ENCODE data around the gene ZFYVE28.

Gene ZFYVE28

GRCh38 chr4:2396781-2397368 lies 21.6 kb downstream of the ZFYVE28 start:
- Histone ChIP-seq H3K27me3 (ENCODE audit: control insufficient read depth, low read length) (peaks cover 21% of the 10 kb centered on the region; the same call in 1 of the 2 replicates), H3K27ac (ENCODE audit: low read depth, low read length) (no peak overlapping the region), H3K4me1 (ENCODE audit: control insufficient read depth, low read length) (peaks cover 11% of the 10 kb centered on the region), H3K4me3 (ENCODE audit: low read length) (no peak overlapping the region), H3K79me2 (ENCODE audit: control insufficient read depth, low read length) (no peaks in the 10 kb centered on the region), H3K36me3 (ENCODE audit: control insufficient read depth, low read length) (no peaks in the 10 kb centered on the region), H3K4me2 (ENCODE audit: low read length) (no peak overlapping the region), H4K20me1 (ENCODE audit: control insufficient read depth, insufficient read depth, low read depth, low read length) (no peaks in the 10 kb centered on the region), H3K9me2 (replicated peaks; ENCODE audit: control insufficient read depth, low read length) (no peaks in the 10 kb centered on the region), H3F3A (ENCODE audit: control insufficient read depth, insufficient read depth) (no peaks in the 10 kb centered on the region), H3K9me3 (ENCODE audit: control insufficient read depth, insufficient read depth, low read length) (no peaks in the 10 kb centered on the region)
- TF ChIP-seq, protein P1, sequence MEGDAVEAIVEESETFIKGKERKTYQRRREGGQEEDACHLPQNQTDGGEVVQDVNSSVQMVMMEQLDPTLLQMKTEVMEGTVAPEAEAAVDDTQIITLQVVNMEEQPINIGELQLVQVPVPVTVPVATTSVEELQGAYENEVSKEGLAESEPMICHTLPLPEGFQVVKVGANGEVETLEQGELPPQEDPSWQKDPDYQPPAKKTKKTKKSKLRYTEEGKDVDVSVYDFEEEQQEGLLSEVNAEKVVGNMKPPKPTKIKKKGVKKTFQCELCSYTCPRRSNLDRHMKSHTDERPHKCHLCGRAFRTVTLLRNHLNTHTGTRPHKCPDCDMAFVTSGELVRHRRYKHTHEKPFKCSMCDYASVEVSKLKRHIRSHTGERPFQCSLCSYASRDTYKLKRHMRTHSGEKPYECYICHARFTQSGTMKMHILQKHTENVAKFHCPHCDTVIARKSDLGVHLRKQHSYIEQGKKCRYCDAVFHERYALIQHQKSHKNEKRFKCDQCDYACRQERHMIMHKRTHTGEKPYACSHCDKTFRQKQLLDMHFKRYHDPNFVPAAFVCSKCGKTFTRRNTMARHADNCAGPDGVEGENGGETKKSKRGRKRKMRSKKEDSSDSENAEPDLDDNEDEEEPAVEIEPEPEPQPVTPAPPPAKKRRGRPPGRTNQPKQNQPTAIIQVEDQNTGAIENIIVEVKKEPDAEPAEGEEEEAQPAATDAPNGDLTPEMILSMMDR (IDR thresholded peaks at IDR 0.05; ENCODE audit: low read depth, low read length, poor library complexity, severe bottlenecking): no peak
- no peak for TF ChIP-seq EZH2phosphoT487 (IDR thresholded peaks at IDR 0.05; ENCODE audit: borderline replicate concordance, low read length)

GRCh38 chr4:2395584-2395983 lies 22.9 kb downstream of the ZFYVE28 start:
- no peaks in the 10 kb centered on the region for H3K9me2 ChIP-seq (replicated peaks; ENCODE audit: control insufficient read depth, low read length)
- H3K36me3 ChIP-seq (ENCODE audit: control insufficient read depth, low read length): no peaks in the 10 kb centered on the region
- no peaks in the 10 kb centered on the region for H3F3A ChIP-seq (ENCODE audit: control insufficient read depth, insufficient read depth)
- H3K4me1 ChIP-seq (ENCODE audit: control insufficient read depth, low read length): peaks cover 11% of the 10 kb centered on the region
- TF ChIP-seq, protein P1 (IDR thresholded peaks at IDR 0.05; ENCODE audit: low read depth, low read length, poor library complexity, severe bottlenecking): no peak
- no peak for TF ChIP-seq EZH2phosphoT487 (IDR thresholded peaks at IDR 0.05; ENCODE audit: borderline replicate concordance, low read length)
- no peaks in the 10 kb centered on the region for H3K79me2 ChIP-seq (ENCODE audit: control insufficient read depth, low read length)
- H3K4me3 ChIP-seq (ENCODE audit: low read length): no peak overlapping the region
- H3K27me3 ChIP-seq (ENCODE audit: control insufficient read depth, low read length): peaks cover 21% of the 10 kb centered on the region
- H3K9me3 ChIP-seq (ENCODE audit: control insufficient read depth, insufficient read depth, low read length): no peaks in the 10 kb centered on the region
- H3K27ac ChIP-seq (ENCODE audit: low read depth, low read length): no peak overlapping the region
- H3K4me2 ChIP-seq (ENCODE audit: low read length): no peak overlapping the region
- no peaks in the 10 kb centered on the region for H4K20me1 ChIP-seq (ENCODE audit: control insufficient read depth, insufficient read depth, low read depth, low read length)

DNA sequence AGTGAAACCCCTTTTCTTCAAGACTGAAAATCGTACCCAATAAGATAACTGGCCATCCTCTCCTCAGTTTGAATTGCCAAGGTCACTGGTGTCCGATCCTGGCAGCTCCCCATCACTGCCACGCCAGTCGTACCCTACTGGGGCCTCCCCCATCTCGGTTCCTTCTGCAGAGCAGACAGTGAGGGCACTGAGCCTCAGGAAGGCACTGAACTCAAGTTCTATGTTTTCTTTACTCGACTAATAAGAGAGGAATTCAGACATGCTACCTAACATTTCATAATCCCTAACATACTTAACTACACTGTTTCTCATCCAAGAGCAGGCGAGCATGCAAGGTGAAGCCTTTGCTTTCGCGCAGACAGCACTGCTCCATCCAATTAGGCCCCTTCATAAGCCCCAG lies 23.4 kb downstream of the ZFYVE28 start:
- H3K9me3 ChIP-seq (ENCODE audit: control insufficient read depth, insufficient read depth, low read length): no peaks in the 10 kb centered on the region
- no peak overlapping the region for H3K27ac ChIP-seq (ENCODE audit: low read depth, low read length)
- no peaks in the 10 kb centered on the region for H3K9me2 ChIP-seq (replicated peaks; ENCODE audit: control insufficient read depth, low read length)
- no peaks in the 10 kb centered on the region for H3K36me3 ChIP-seq (ENCODE audit: control insufficient read depth, low read length)
- H3K27me3 ChIP-seq (ENCODE audit: control insufficient read depth, low read length): peaks cover 27% of the 10 kb centered on the region
- H3K4me1 ChIP-seq (ENCODE audit: control insufficient read depth, low read length): peaks cover 11% of the 10 kb centered on the region
- TF ChIP-seq, protein P1 (IDR thresholded peaks at IDR 0.05; ENCODE audit: low read depth, low read length, poor library complexity, severe bottlenecking): no peak
- TF ChIP-seq EZH2phosphoT487 (IDR thresholded peaks at IDR 0.05; ENCODE audit: borderline replicate concordance, low read length): no peak
- no peaks in the 10 kb centered on the region for H3K79me2 ChIP-seq (ENCODE audit: control insufficient read depth, low read length)
- H4K20me1 ChIP-seq (ENCODE audit: control insufficient read depth, insufficient read depth, low read depth, low read length): no peaks in the 10 kb centered on the region
- no peak overlapping the region for H3K4me3 ChIP-seq (ENCODE audit: low read length)
- H3F3A ChIP-seq (ENCODE audit: control insufficient read depth, insufficient read depth): no peaks in the 10 kb centered on the region
- no peak overlapping the region for H3K4me2 ChIP-seq (ENCODE audit: low read length)
